RWPE1 (cell line): Measurements from ENCODE around the gene TJAP1.
"Not testable (repeated sequence)": the region's sequence is repeated elsewhere in the genome, so short reads cannot be mapped to it uniquely, and the experiment has no call there.

Experiments
- CTCF ChIA-PET: fragments of 350-600 bp; sonication (Branson Sonifier 250); formaldehyde crosslinking; extraction: SDS; loops from one replicate; lab custom pipeline; 2021; lab: Yijun Ruan, JAX
- POLR2A ChIA-PET: fragments of 400-600 bp; formaldehyde crosslinking; extraction: SDS; loops from one replicate; lab custom pipeline; 2020; ENCODE audit warnings: antibody characterized with exemption; ENCODE audit not compliant: low non-redundant PET; lab: Yijun Ruan, JAX
- DNase-seq: peaks from one replicate; pipeline ENCODE4 v3.0.0; 2012; ENCODE audit warnings: low spot score
- H3K27ac ChIP-seq: fragments of 450-650 bp; 2 replicates; pipeline ENCODE4 v1.5.1; 2017
- CTCF ChIP-seq: fragments of 450-650 bp; conservative IDR thresholded peaks from 2 replicates; pipeline ENCODE4 v1.5.1; 2017; ENCODE audit warnings: low read depth, mild to moderate bottlenecking

TJAP1 gene

GRCh38 chr6:43520097-43520496, 42.7 kb downstream of the TJAP1 start:
- ChIA-PET POLR2A (no interaction called here), CTCF (no interaction called here)
- TF ChIP-seq CTCF, result no peak
- H3K27ac ChIP-seq, result peak overlapping the region; percentile 34
- DNase-seq, result no peak

GRCh38 chr6:43521836-43522235, 44.5 kb downstream of the TJAP1 start:
- ChIA-PET CTCF (no interaction called here), POLR2A (no interaction called here)
- TF ChIP-seq CTCF, result no peak
- no peak for DNase-seq
- H3K27ac ChIP-seq, result peak overlapping the region; percentile 38

GRCh38 chr6:43522547-43523261, 45.3 kb downstream of the TJAP1 start:
- DNase-seq, result no peak
- POLR2A ChIA-PET, result no interaction called here
- H3K27ac ChIP-seq, result no peak overlapping the region
- no peak for TF ChIP-seq CTCF
- CTCF ChIA-PET, result interaction anchor here (0.6 kb wide), 1 partner anchor 16 kb away, joined by 3 read pairs; no protein-coding TSS in a partner anchor

GRCh38 chr6:43523284-43523683, 45.9 kb downstream of the TJAP1 start:
- CTCF ChIA-PET, result no interaction called here
- TF ChIP-seq CTCF, result no peak
- DNase-seq, result no peak
- POLR2A ChIA-PET, result no interaction called here
- H3K27ac ChIP-seq, result peak overlapping the region; percentile 63

GRCh38 chr6:43524483-43524961, 47.2 kb downstream of the TJAP1 start:
- ChIA-PET CTCF (interaction anchor here (0.5 to 2.0 kb wide), 3 partner anchors 17 to 289 kb away, joined by 4 read pairs; no protein-coding TSS in a partner anchor), POLR2A (interaction anchor here (0.6 kb wide), 1 partner anchor 492 kb away, joined by 5 read pairs; no protein-coding TSS in a partner anchor)
- peak overlapping the region; percentile 63 for H3K27ac ChIP-seq
- no peak for DNase-seq
- no peak for TF ChIP-seq CTCF

- ChIA-PET CTCF (no interaction called here), POLR2A (interaction anchor here (0.6 kb wide), 1 partner anchor 32 kb away, joined by 3 read pairs; no protein-coding TSS in a partner anchor)
- no peak for DNase-seq
- no peak overlapping the region for H3K27ac ChIP-seq
- no peak for TF ChIP-seq CTCF
Measured at GRCh38 chr6:43532201-43532600, 54.8 kb downstream of the TJAP1 start.

- POLR2A ChIA-PET, H3K27ac ChIP-seq, DNase-seq: not testable (repeated sequence)
- CTCF ChIA-PET, result interaction anchor here (0.6 kb wide), 1 partner anchor 20 kb away, joined by 4 read pairs; no protein-coding TSS in a partner anchor
Measured at GRCh38 chr6:43538986-43539385, 61.6 kb downstream of the TJAP1 start.

- POLR2A ChIA-PET, CTCF ChIA-PET, DNase-seq, H3K27ac ChIP-seq: not testable (repeated sequence)
Measured at GRCh38 chr6:43539409-43539808, 62.0 kb downstream of the TJAP1 start.
